Measurements from ENCODE around the gene CYGB.
"Not testable (repeated sequence)": the region's sequence is repeated elsewhere in the genome, so short reads cannot be mapped to it uniquely, and the experiment has no call there.

CYGB gene

GRCh38 chr17:76535788-76536510 is 1.6 kb downstream of the CYGB start:
- DNase-seq = no peak

- DNase-seq = no peak
These were observed 2.4 kb downstream of the CYGB start for GRCh38 chr17:76534831-76535732.

GRCh38 chr17:76533640-76534359 is 3.7 kb downstream of the CYGB start:
- not testable (repeated sequence) for DNase-seq

- no peak for DNase-seq
These were observed 5.3 kb downstream of the CYGB start for GRCh38 chr17:76532072-76532651.

GRCh38 chr17:76531486-76532038 is 5.9 kb downstream of the CYGB start:
- no peak for DNase-seq

GRCh38 chr17:76530811-76531485 is 6.6 kb downstream of the CYGB start:
- no peak for DNase-seq

- DNase-seq = no peak
These were observed 7.3 kb downstream of the CYGB start for GRCh38 chr17:76530095-76530723.

GRCh38 chr17:76529224-76530094 is 8.1 kb downstream of the CYGB start:
- DNase-seq = no peak

- DNase-seq = no peak
These were observed 8.8 kb downstream of the CYGB start for GRCh38 chr17:76528528-76529223.

- no peak for DNase-seq
These were observed 9.4 kb downstream of the CYGB start for GRCh38 chr17:76528156-76528527.

GRCh38 chr17:76527430-76528111 is 9.9 kb downstream of the CYGB start:
- DNase-seq = peak; percentile 60 to 63

- DNase-seq = not testable (repeated sequence)
These were observed 10.5 kb downstream of the CYGB start for GRCh38 chr17:76527016-76527415.

GRCh38 chr17:76525513-76525833 is 12.0 kb downstream of the CYGB start:
- DNase-seq = not testable (repeated sequence)

- DNase-seq = no peak
These were observed 12.7 kb downstream of the CYGB start for GRCh38 chr17:76524598-76525512.

GRCh38 chr17:76523084-76524037 is 14.1 kb downstream of the CYGB start:
- peak; percentile 79 to 84 for DNase-seq

- DNase-seq = not testable (repeated sequence)
These were observed 15.8 kb downstream of the CYGB start for GRCh38 chr17:76521683-76522082.

- no peak for DNase-seq
These were observed 16.2 kb downstream of the CYGB start for GRCh38 chr17:76521262-76521661.
